HG03342 (cell line): ENCODE measurements around the gene TM4SF18.
"Not testable (repeated sequence)": the region's sequence is repeated elsewhere in the genome, so short reads cannot be mapped to it uniquely, and the experiment has no call there.

ENCODE experiments used
- ATAC-seq: cut with Tn5 transposase; IDR thresholded peaks from one replicate; pipeline ENCODE4 v1.9.1; 2021; ENCODE audit warnings: mild to moderate bottlenecking, moderate library complexity; ENCODE audit not compliant: unreplicated experiment

The TM4SF18 gene

DNA sequence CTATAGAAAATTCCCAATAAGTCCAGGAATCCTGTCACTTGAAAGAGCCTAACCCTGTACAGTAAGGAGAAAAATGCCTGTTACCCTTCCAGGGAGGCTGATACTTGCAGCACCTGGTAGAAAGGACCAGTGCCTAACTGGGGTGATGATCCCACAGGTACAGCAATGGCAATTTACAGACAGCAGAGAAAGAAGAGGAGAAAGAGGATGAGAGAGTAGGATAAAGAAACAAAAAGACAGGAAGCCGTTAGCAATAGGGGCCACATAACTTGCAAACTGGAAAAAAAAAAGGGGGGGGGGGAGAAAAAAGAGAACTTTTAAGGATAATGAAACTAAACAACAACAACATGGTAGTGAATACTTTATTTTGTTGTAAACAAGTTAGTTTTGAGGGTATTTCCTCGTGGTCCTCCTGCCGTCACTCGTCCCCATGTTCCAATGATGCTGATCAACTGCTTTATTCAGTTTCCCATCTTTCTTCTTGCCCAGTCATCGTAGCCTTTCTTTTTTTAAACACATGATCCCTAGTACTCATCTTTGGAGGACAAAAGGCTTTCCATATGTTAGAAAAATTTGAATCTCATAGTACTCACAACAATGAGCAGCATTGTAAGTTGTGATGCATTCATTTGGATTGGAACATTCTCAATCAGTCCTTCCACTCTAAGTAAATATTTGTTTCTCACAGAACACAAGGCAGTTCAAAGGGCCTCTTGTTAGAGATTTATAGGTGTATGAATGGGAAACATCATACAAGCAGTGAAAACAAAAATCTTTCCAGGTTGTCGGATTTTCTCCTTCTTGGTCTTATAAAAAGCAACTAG lies 35.5 kb upstream of the TM4SF18 start:
- ATAC-seq, result no peak

DNA sequence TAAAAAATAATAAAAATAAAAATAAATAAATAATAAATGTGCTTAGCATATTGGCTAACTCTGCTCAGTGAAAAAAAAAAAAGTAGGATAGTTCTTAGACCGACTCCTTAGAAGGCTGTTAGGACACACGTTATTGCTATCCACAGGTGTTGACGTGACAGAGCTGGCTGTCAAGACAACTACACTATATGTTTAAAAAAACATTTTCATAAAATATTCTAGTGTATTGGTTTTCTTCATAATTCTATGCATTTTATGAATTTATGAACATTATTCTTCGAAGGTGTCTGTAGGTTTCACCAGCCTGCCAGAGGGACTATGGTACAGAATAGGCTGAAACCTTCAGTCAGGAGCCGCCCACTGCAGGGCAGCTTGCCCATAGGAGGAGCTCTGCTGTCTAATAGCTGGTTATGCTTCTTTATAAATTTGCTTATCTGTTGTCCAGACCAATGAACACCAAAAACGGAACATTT lies 34.8 kb upstream of the TM4SF18 start:
- ATAC-seq, result no peak

DNA sequence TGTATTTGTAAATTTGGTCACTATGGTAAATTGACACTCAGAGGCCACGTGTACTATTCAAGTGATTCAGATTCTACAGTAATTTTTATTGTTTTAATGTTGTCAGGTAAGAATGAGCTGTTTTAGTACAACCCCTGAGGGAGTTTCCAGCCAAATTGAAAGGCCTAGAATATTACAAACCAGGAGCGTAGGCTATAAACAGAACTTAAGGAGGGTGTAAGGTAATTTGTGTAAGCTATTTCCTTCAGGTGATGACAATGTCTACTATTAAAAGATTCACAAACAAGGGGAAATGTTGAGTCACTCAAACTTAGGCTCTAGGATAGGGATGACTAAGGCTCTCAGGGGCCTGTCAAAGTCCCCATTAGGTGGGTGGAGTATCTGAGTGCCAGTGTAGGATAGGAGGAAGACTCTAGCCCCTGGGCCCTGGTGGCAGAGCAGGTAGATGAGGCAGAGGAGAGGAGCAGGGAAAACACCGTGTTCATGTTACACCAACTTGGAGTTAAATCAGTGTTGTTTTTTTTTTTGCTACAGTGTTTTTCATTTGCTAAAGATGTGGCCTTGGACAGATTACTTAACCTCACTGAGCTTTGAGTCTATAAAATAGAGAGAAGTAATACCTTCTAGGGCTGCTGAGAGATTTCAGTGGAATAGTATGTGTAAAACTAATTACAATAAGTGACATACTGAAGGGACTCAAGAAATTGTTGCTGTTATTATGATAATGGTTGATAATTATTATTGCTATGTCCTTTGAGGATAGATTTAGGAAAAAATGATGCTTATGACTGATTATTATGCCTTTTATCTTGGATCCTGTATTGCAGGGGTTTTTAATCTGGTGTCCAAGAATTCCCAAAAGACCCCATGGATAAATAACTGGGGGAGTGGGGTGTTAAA lies 33.8 kb upstream of the TM4SF18 start:
- ATAC-seq, result no peak

DNA sequence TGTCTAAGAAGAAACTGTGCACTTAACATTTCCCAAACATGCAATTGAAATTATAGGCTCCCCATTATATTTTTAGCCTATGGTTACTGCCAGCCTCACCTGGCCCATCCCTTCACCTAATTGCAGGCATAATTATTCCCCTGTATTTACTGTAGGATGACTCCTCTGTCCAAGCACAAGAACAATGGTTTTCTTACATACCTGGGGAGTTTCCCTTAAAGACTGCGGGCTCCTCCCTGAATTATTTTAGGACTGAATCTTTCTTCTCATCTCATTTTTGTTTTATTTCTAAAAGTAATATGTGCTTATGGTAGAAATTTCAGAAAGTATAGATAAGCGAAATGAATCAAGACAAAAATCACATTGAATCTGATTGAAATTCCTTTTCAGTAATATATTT lies 32.6 kb upstream of the TM4SF18 start:
- no peak for ATAC-seq

DNA sequence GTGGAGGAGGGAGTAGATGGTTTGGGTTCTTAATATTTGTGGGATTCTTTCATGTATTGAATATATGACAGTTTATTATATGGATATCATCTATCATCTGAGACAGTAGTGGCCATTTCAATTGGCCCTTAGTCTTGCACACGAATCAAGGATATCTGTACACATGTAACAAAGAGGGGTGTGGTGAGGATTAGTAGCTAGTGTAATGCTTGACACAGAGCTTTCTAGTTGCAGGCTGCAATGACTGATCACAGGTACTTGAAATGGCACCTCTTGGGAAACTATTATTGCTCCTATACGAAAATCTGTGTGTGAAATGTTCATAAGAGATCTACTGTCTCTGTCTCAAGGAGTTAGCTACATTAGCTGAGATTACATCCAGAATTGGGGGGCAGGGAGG lies 31.2 kb upstream of the TM4SF18 start:
- no peak for ATAC-seq

DNA sequence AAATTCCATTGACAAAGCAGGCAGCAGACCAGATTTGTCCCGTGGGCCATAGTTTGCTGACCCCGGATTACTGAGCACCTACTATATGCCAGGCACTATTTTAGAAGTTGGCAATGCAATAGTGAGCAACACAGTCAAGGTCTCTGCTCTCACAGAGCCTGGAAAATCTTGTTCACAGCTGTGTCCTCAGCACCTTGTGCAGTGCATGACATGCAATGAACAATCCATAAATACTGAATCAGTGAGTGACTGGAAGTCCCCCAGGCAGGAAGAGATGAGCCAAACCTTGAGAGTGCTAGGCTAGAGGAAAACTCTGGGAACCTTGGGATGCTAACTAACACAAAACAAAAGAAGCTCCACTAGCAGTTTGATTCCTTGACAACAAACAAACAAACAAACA lies 29.6 kb upstream of the TM4SF18 start:
- ATAC-seq, result no peak

DNA sequence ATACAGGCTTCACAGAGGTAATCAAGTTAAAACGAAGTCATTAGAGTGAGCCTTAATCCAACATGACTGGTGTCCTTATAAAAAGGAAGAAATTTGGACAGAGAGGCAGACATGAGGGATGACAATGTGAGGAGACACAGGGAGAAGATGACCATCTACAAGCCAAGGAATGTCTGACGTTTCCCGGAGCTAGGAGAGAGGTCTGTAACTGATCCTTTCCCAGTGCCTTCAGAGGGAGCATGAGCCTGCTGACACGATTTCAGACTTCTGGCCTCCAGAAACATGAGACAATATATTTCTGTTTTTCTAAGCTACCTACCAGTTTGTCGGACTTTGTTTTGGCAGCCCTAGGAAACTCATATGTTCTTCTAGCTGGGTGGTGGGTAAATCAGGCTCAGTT lies 28.9 kb upstream of the TM4SF18 start:
- ATAC-seq, result no peak

DNA sequence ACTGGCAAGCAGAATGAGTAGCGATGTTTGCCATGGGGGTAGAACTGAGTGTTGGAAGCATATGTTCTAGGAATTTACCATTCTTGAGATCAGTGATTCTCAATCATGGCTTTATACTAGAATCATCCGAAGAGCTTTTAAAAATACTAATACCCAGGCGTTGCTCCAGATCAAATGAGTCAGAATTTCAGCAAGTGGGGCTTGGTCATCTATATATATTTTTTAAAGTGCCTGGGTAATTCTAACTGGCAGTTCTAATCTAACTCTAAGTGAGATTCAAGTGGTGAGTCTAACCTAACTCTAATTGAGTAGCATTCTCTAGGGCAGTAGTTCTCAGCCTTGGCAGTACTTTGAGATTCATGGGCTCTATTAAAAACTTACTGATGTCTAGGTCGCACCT lies 23.2 kb upstream of the TM4SF18 start:
- no peak for ATAC-seq

DNA sequence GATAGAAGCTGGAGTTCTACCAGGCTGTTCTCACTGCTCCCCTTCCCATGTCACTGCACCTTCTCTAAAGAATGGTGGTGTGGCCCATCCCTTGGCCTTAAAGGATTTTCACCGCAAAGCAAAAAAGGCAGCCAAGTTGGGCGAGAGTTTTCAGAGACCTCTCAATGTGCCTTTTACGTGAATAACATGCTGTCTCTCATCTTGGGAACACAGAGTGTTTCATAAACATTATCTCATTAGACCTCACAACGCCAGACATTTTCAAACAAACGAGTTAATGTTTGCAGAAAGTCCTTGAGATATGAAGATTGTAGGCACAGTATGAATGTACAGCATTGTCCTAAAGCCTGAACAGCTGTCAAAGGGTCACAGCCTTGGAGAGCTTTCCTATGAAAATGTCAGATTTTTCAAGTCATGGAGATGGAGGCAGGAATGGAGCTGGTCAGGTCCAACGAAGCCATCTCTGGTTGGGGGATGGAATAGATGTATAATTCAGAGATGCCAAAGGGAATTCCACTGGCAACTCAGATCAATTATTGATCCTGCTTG lies 22.7 kb upstream of the TM4SF18 start:
- ATAC-seq, result no peak

DNA sequence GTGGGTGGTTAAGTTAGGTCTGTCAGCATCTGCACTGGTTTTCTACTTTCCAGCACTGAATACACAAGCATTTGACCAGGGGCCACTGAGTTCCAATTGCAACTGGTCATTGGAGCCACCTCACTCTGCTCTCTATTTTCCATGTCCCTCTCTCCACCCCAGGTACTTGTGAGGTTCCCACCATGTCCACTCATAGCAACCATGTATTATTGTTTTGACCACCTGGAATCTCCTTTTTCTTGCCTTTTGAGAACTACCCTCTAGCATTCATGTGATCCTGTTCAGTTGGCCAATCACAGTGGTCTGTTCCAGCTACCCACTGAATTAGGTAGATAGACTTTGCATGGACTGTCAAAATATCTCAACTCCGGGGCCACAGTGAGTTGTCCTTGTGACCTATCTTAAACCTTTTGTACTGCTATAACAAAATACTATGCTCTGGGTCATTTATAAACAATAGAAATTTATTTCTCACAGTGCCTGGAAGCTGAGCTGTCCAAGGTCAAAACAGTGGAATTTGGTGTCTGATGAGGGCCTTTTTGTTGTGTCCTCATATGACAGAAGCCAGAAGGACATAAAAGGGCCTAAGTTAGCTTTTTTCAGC lies 20.2 kb upstream of the TM4SF18 start:
- ATAC-seq, result no peak

DNA sequence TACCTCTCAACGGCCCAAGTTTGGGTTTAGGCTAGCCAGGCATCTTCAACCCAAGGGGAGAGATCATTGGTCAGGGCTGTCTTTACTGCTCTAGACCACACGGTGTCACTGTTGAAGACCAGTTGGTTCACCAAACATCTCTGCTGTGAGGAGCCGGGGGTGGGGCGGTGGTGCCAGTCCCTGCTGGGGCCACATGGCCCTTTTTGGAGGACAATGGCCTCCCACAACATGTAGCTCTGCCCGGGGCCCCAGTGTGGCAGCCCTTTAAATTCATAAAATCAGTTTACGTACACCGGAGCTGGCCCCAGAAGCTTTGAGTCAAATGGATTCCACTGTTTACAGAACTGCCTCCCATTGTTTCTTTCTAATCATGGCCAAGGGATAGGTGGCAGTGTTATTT lies 19.1 kb upstream of the TM4SF18 start:
- peak; percentile 96 for ATAC-seq

DNA sequence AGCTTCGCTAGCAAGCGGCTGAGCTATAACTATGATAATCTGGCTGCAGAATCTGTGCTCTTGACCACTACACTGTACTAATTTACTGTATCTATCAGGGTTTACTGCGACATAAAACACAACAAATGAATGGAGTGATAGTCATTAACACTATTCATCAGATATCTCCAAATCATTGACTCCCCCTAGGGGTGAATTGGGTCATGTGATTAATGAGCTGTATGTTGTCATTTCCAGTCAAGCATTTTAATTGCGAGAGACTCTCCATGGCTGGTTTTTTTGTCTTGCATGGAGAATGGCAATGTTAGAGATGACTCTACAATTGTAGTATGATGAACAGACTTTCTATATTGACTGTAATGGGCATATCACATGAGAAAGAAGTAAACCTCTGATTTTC lies 10.5 kb upstream of the TM4SF18 start:
- ATAC-seq, result no peak

DNA sequence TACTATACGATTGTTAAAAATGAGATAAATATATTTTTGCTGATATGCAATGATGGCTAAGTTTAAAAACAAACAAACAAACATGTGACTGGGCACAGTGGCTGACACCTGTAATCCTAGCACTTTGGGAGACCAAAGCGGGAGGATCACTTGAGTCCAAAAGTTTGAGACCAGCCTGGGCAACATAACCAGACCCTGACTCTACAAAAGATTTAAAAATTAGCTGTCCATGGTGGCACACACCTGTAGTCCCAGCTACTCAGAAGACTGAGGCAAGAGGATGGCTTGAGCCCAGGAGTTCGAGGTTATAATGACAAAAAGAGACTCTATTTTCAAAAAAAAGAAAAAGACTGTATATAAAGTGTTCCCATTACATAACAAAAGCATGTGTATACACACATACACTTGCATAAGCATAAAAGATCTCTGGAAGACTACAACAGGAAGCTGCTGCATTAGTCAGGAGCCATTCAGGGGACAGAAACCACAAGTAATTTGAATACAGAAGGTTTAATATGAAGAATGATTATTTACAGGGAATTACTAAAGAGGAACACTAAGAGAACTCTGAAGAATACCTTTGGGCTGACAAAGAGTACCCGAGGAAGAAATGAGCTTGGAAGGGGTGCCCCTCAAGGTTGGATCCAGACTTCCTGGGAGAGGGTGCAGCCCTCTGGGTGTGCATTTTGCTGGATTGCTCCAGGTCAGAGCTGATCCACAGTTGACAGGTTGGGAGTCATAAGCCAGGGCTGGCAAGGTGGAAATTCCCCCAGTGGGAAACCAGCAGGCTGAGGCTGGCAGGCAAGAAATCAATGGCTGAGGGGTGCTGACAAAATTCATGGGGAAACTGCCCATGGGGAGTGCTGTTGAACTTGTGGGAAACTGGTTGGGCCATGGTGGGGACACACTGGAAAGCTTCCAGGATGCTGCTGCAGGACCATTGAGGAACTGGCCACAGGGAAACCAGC lies 9.3 kb upstream of the TM4SF18 start:
- no peak for ATAC-seq

DNA sequence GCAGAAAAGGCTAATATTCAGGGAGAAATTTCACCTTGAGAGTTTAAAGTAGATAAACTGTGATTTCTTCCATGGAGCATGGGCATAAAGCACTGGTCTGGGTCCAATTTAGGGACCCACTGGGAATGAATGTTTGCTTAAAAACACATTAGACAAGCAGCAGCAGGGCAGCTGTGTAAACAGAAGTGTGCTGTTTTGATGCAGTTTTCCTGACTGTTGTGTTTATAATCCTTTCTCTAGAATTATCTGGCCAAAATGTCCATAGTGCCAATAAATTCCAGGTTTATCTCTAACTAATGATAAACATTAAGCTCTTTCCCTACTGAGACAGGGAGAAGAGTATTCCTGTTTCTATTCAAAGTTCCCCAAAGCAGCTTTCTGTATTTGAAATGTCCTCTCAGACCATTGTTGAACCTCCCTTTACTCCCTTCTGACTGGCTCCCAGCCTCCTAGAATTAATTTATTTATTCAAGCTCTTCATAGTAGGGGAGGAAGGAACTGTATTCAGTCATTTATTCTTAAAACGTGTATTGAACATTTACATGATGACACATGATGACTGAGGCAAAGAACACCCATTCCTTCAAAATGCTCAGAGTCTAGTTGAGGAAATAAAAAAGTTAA lies 7.0 kb upstream of the TM4SF18 start:
- ATAC-seq, result no peak

DNA sequence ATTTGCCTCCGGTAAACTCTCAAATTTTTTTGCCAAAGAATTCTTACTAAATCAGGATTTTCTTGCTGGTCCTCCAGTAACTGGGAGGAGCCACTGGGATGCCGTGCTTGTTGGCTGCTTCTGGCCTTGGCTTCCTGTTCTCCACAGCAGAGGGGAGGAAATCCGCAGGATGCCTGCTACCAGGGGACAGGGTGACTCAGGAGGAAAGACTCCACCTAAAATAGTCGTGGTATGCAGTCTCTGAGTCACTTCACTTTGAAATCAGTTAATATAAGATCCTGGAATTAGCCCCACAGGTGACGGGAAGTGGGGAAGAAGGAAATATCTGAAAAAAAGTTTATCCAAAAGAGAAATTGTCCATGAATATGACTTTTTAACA lies 6.5 kb upstream of the TM4SF18 start:
- no peak for ATAC-seq

DNA sequence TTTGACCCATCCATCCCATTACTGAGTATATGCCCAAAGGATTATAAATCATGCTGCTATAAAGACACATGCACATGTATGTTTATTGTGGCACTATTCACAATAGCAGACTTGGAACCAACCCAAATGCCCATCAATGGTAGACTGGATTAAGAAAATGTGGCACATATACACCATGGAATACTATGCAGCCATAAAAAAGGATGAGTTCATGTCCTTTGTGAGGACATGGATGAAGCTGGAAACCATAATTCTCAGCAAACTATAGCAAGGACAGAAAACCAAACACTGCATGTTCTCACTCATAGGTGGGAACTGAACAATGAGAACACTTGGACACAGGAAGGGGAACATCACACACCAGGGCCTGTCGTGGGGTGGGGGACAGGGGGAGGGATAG lies 4.0 kb upstream of the TM4SF18 start:
- ATAC-seq, result not testable (repeated sequence)

DNA sequence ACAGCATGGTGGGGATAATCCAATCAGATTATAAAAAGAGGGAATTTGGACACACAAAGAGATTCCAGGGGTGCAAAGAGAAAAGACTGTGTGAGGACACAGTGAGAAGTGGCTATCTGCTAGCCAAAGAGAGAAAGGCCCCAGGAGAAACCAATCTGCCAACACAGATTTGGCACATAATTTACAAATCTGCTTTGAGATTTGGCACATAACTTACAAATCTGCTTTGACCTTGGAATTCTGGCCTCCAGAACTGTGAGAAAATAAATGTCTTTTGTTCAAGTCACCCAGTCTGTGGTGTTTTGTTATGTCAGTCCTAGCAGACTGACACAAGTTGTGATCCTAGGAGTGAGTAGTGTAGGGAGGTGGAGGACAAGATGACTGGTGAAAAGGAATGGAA lies 3.5 kb upstream of the TM4SF18 start:
- ATAC-seq, result no peak

DNA sequence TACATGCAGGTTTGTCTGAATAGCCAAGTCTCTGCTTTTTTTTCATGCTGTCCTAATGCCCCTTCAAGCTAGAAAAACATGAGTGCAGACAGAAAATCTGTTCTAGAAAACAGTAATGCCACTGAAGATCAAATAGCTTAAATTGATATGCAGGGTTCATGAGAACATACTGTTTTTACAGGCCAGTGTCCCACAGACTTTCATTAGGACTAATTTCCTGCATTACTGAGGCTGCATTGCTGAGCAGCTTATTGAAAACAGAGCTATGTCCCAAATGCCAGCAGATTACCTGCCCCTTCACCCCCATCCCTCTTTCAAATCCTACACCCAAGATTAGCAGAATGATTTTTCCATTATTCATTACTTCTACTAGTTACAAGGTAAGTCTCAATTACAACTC lies 665 bp downstream of the TM4SF18 start:
- ATAC-seq, result no peak

DNA sequence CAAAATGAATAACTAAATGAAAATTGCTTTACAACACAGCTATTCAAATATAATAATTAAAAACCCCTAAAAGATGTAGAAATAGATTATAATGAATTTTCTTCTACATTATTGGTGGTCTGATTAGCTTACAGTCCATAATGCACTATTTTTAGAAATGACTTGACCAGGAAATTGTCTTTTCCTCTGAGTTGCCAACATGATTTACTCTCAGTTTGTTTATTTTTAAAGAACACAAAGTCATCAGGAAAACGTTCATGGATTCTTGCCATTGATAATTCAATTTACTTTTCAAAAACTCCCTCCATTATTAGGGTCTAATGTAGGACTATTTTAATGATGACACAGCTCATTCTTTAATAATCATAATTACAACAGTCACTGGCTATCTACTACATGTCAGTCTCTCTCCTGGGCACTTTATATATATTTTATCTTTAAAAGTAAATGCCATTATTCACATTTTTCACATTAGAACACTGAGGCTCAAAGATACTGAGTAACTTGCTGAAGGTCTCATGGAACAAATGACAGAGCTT lies 1.1 kb downstream of the TM4SF18 start:
- no peak for ATAC-seq
